H54 (cell line): ENCODE data around the gene RALGPS1.
"Not testable (repeated sequence)": the region's sequence is repeated elsewhere in the genome, so short reads cannot be mapped to it uniquely, and the experiment has no call there.

Experiments
- DNase-seq: peaks from one replicate; pipeline ENCODE4 v3.0.0; 2011; ENCODE audit warnings: low spot score, mixed read lengths; ENCODE audit not compliant: insufficient read length
- FAIRE-seq: peaks from 3 replicates; lab custom pipeline; 2011; peaks lifted over from hg19 to GRCh38; lab: Jason Lieb, UNC
- POLR2A ChIP-seq: IDR thresholded peaks from 2 replicates; pipeline ENCODE4 v1.6.1; 2011; ENCODE audit warnings: low read depth, mild to moderate bottlenecking, low read length

RALGPS1 gene

DNA sequence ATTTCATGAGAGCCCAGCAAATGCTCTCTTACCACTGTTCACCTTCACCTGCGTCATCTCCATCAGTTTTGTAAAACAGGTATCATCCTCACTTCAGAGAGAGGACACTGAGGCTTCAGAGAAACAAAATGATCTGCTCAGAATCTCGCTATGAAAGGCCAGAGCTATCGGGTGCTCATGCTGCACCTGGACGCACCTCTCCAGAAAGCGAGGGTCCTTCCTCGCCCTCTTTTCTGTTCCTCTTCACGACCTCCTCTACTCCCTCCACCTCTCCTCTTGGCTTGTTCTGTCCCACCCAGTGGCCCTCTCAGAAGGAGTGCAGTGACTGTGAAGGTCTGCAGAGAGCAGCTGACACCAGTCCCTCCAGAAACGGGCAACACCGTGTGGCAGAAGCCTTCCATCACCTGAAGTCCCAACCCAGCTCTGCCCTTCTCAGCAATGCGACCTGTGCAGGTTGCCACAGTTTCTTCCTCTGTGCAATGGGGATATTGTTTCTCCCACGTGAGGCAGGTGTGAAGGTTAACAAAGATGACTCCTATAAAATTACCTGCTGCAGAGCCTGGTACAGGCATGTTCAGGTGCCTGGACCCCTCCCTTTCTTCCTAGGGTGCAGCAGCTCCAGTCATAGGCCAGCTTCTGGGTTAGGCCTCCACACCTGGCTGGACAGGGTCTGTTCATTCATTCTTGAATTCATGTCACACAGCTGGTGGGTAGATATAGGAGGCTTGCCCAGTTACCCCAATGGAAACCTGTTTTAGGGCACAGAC is 253.2 kb downstream of the RALGPS1 start:
- no peak for FAIRE-seq
- DNase-seq, result no peak
- TF ChIP-seq POLR2A, result no peak

DNA sequence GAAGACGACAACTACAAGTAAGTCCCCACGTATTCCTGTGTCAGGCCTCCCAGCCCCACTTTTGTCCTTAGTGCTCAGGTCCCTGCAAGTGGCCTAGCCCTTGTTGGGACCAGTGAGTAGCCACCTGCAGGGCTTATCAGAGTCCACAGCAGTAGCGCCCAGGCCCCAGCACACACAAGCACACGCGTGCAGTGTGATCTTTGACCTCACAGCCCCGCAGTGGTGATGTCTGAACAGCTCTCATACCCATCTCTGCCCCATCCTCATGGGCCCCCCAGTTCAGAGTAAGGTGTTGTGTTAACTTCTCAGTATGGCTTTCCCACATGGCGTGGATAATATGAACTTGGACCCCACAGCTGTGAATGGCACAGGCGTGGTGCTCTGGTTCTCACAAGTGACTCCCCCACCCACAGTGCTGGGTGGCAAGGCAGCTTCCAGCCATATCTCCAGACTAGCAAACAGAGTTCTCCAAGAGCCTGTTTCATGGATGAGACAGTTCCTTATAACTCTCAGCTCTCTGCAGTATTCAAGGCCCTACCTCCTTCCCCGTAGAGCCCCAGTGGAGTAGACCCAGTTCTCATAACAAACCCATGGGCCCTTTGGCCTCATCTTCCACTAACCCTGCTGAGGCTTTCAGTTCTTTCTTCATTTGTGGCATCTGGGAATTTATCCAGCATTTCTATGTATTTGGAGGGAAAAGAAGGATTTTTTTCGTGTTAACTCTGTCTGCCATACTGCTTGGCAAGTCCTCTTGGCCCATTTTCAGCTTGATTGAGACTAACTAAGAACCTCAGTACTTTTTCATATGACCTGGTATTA is 254.4 kb downstream of the RALGPS1 start:
- no peak for FAIRE-seq
- no peak for DNase-seq
- no peak for TF ChIP-seq POLR2A

DNA sequence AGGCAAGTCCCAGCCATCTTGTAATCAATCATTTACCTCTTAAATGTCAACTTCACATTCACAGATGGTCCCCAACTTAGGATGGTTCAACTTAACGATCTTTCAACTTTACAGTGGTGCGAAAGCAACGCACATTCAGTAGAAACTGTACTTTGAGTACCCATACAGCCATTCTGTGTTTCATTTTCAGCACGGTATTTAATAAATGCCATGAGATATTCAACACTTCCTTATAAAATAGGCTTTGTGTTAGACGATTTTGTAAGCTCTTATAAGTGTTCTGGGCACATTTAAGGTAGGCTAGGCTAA is 254.9 kb downstream of the RALGPS1 start:
- DNase-seq (no peak), FAIRE-seq (no peak)

GRCh38 chr9:127170103-127170502 is 255.5 kb downstream of the RALGPS1 start:
- no peak for FAIRE-seq

More for the DNA sequence above, 254.9 kb downstream of the RALGPS1 start:
- TF ChIP-seq POLR2A, result no peak

DNA sequence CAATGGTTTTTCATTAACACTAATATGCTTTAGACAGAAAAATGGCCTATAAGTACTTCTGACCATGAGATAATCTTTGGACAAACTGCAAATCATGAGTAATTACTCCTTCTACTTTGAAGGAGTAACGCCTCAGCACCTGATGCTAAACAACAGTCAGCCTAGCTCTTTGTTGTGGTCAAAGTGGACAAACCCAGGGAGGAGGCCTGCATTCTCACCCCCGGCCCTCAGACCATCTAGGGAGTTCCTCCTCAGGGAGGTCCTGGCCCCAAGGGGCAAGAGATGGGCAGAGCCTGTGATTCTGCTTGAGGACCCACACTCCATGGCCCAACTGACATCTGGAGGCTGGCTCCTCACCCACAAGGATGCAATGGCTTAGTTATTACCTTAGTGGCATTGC is 256.1 kb downstream of the RALGPS1 start:
- TF ChIP-seq POLR2A, result no peak
- DNase-seq (no peak), FAIRE-seq (no peak)

More at GRCh38 chr9:127170103-127170502, 255.5 kb downstream of the RALGPS1 start:
- TF ChIP-seq POLR2A, result no peak
- DNase-seq, result no peak

DNA sequence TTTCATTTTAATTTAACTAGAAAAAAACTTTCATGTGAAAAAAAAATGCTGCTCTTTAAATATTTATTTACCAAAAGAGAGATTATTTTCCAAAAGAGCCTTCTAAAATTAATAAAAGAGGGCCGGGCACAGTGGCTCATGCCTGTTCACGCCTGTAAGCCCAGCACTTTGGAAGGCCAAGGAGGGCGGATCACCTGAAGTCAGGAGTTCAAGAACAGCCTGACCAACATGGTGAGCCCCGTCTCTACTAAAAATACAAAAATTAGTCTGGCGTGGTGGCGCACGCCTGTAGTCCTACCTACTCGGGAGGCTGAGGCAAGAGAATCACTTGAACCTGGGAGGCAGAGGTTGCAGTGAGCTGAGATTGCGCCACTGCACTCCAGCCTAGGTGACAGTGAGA is 256.8 kb downstream of the RALGPS1 start:
- not testable (repeated sequence) for DNase-seq, FAIRE-seq

GRCh38 chr9:127172066-127172707 is 257.6 kb downstream of the RALGPS1 start:
- FAIRE-seq (no peak), DNase-seq (no peak)
- TF ChIP-seq POLR2A, result no peak

DNA sequence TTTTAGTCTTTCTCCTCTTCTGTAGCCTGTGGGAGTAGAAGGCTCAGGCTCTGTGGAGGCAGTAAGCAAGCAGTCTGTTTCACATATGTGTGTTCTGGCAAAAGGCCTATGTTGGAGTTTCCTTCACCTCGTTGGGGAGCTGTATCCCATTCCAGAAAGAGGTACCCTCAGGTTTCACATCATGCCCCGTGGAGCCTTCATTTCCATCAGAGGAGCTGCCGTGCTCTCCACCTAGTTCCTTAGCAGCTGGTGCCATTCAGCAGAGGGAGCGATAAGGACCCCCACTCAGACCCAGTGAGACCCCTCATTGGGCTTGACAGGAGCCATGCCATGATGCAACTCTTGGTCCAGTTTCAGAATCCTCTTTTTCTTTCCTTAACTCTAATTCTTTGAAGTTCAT is 258.5 kb downstream of the RALGPS1 start:
- FAIRE-seq (no peak), DNase-seq (no peak)
- TF ChIP-seq POLR2A, result no peak

DNA sequence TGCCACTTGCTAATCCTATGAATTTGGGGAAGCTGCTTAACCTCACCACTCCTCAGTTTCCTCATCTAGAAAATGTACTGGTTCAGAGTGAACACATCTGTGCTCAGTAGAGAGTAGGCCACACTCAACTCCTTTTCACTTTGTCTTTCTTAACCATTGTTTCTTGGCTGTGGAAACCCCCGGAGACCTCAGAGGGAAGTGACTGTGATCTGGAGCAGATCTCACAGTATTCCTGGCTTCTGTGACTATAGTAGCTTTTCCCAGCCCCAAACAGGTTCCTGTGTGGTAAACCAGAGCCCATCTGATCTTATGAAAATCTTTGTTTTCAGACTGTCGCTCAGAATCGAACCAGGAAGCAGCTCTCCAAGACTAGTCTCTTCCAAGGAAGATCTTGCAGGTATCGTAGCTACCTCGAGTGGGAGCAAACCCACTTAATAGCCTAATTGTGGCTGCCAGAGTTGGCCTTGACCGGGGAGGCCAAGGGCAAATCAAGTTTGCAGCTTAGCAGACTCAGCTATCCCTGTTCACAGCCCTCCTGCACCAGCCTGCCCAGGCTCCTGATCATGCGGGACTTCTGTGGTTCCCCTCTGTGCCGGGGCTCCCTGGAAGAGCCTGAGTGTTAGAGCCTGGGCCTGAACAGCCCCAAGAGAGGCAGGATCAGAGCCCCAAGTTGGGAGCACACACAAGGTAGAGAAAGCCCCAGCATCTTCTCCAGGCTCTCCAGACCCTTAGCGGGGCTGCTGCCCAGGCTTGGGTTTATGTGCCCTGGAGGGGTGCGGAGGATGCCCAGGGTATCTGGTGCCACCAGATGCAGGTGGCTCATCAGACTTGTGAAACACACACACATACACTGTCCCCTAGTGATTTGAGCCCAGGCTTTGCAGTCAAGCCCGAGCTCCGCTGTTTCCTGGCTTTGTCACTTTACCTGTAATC is 260.1 kb downstream of the RALGPS1 start:
- FAIRE-seq, result no peak

DNA sequence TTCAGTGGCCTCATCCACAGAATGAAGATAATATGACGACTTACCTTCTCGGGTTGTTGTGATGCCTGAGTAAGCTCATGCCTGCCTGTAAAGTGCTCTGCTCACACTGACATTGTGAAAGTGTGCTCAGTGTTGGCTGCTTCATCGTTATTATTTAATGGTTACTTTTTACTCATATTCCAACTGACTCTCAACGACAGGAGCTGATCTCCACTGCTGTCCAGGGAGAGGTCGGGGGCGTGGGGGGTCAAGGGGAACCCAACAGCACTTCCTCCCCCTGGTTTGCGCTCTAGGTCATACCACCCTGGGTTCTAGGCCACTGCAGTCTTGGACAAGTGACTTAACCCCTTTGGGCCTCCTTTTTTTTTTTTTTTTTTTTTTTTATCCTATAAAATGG is 260.7 kb downstream of the RALGPS1 start:
- no peak for FAIRE-seq

More for the DNA sequence above, 260.1 kb downstream of the RALGPS1 start:
- DNase-seq, result no peak
- no peak for TF ChIP-seq POLR2A

GRCh38 chr9:127175764-127176163 is 261.2 kb downstream of the RALGPS1 start:
- TF ChIP-seq POLR2A, result no peak
- no peak for DNase-seq
- FAIRE-seq, result no peak

More for the DNA sequence above, 260.7 kb downstream of the RALGPS1 start:
- DNase-seq, result no peak
- TF ChIP-seq POLR2A, result no peak

DNA sequence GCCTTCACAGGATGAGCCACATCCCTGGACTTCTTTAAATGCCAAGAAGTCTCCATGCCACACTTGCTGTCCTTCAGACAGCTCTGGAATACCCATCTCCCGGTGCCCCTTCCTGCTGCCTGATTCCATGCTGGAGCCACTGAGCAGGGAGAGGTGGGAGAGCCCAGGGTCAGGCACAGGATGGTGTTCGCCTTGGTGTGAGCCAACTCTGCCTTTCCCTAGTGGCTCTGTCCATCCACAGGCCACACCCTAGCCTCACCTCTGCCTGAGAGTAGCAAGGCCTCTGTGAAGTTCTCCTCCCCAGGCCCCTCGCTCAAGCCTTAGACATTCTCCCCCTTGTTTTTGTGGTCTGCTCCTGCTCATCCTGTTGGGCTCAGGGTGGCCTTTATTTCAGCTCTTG is 262.0 kb downstream of the RALGPS1 start:
- no peak for FAIRE-seq
- no peak for DNase-seq
- TF ChIP-seq POLR2A, result no peak

GRCh38 chr9:127177231-127177630 is 262.6 kb downstream of the RALGPS1 start:
- DNase-seq, result no peak
- no peak for FAIRE-seq
- TF ChIP-seq POLR2A, result no peak
